Astrocyte of the cerebellum (primary cell): ENCODE results near the gene RFX1.
"Not testable (repeated sequence)": the region's sequence is repeated elsewhere in the genome, so short reads cannot be mapped to it uniquely, and the experiment has no call there.

Source experiments
- DNase-seq: peaks from one replicate; pipeline ENCODE4 v3.0.0-alpha.2; 2011; ENCODE audit warnings: low read depth
- H3K4me3 ChIP-seq: 2 replicates; pipeline ENCODE4 v1.5.1; 2011; ENCODE audit warnings: mild to moderate bottlenecking, low read depth, low read length, moderate library complexity
- in situ Hi-C: cut with HindIII; loops from 2 replicates; pipeline ENCODE4 v1.10.0; 2017; ENCODE audit warnings: low sequenced_read_pairs
- TF ChIP-seq, protein P1 (sequence below): IDR thresholded peaks from 2 replicates; pipeline ENCODE4 v1.5.1; 2012; ENCODE audit warnings: low read length, low read depth, moderate library complexity, mild to moderate bottlenecking; ENCODE audit errors: missing control alignments

Gene RFX1

DNA sequence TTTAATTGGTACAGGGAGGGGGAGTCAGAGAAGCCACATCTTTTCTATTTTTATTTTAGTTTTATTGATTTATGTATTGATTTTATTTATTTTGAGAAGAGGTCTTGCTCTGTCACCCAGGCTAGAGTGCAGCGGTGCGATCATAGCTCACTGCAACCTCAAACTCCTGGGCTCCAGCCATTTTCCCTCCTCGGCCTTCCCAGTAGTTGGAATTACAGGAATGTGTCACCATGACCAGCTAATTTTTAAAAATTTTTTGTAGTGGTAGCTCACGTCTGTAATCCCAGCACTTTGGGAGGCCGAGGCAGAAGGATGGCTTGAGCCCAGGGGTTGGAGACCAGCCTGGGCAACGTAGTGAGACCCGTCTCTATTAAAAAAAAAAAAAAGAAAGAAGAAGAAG, 29.6 kb upstream of the RFX1 start:
- in situ Hi-C loops, result no loop called here
- no peak overlapping the region for H3K4me3 ChIP-seq
- TF ChIP-seq, protein P1, sequence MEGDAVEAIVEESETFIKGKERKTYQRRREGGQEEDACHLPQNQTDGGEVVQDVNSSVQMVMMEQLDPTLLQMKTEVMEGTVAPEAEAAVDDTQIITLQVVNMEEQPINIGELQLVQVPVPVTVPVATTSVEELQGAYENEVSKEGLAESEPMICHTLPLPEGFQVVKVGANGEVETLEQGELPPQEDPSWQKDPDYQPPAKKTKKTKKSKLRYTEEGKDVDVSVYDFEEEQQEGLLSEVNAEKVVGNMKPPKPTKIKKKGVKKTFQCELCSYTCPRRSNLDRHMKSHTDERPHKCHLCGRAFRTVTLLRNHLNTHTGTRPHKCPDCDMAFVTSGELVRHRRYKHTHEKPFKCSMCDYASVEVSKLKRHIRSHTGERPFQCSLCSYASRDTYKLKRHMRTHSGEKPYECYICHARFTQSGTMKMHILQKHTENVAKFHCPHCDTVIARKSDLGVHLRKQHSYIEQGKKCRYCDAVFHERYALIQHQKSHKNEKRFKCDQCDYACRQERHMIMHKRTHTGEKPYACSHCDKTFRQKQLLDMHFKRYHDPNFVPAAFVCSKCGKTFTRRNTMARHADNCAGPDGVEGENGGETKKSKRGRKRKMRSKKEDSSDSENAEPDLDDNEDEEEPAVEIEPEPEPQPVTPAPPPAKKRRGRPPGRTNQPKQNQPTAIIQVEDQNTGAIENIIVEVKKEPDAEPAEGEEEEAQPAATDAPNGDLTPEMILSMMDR, result no peak
- DNase-seq, result peak; percentile 43

DNA sequence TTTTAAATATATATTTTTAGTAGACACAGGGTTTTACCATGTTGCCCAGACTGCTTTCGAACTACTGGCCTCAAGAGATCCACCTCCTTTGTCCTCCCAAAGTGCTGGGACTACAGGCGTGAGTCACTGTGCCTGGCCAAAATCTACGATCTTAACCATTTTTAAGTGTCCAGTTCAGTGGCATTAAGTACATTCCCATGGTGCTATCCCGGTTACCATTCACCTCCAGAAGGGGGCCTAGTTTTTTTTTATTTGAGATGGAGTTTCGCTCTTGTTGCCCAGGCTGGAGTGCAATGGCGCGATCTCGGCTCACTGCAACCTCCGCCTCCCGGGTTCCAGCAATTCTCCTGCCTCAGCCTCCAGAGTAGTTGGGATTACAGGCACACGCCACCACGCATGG, 29.0 kb upstream of the RFX1 start:
- DNase-seq, H3K4me3 ChIP-seq, in situ Hi-C loops: not testable (repeated sequence)

DNA sequence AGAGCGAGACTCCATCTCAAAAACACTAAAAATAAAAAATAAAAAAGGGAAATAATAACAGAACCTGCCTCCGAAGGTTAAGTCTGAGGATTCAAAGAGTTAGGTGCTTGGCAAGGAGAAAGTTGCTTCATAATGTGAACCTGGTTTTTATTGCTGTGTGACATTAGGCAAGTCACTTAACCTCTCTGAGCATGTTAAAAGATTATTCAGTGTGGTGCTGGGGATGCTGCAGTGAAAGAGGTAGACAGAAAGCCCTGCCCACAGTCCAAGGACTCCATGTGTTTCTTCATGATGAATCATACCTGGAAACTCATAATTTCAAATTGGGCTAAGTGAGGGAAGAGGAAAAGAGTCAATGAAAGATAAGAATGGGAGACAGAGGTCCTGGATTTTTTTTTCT, 27.8 kb upstream of the RFX1 start:
- no peak for DNase-seq
- no peak overlapping the region for H3K4me3 ChIP-seq
- in situ Hi-C loops, result no loop called here
- TF ChIP-seq, protein P1, result no peak

DNA sequence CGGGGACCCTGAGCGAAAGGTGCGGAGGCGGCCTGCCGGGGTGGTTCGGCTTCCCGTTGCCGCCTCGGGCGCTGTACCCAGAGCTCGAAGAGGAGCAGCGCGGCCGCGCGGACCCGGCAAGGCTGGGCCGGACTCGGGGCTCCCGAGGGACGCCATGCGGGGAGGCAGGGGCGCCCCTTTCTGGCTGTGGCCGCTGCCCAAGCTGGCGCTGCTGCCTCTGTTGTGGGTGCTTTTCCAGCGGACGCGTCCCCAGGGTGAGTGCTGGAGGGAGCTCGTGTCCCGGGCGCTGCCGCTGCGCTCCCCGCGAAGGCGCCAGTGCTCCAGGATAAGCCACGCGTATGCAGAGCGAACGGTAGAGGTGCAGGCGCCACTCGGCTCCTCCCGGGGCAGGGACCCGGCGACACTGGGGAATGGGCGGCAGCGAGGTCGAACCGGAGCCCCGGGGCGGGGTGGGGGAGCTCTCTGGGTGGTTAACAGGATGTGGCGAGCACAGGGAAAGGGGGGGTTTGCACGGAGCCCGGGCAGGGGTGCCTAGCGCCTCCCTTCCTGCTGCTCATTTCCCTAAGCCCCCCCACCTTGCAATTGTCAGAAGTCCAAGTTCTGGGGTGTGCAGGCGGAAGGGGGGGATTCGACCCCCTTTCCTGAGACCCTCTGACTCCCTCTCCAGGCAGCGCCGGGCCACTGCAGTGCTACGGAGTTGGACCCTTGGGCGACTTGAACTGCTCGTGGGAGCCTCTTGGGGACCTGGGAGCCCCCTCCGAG, 25.8 kb upstream of the RFX1 start, which contains the start of gene IL27RA:
TSS of gene IL27RA (plus strand) at position 44 of the 762 bp plus-strand sequence. CDS start at position 155, 111 bp downstream.
- DNase-seq, result no peak
- peak within 1 kb of the TSS; percentile 52 for H3K4me3 ChIP-seq
- TF ChIP-seq, protein P1, result peak; percentile 71

DNA sequence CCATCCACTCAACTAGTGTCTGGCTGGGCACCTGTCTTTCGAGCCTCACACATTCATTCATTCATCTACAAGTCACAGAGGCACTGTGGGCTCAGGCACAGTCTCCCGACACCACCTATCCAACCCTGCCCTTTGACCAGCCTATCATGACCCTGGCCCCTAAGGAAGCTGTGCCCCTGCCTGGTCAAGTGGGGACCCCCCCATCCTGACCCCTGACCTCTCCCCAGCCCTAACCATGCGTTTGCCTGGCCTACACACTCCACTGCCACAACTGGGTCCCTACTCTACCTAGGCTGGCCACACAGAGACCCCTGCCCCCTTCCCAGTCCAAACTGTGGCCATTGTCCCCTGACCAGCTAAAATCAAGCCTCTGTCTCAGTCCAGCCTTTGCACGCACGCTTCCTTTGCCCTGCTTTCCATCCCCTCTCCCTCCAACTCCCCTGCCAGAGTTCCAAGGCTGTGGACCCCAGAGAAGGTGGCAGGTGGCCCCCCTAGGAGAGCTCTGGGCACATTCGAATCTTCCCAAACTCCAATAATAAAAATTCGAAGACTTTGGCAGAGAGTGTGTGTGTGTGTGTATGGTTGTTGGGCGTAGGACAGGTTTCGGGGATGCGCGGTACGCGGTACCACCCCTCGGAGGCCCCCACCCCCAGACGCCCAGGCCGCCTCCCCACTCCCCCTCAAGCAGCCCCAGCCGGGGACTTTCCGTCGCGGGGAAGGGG, 25.0 kb upstream of the RFX1 start:
- no peak for DNase-seq
- peak overlapping the region; percentile 52 for H3K4me3 ChIP-seq
- in situ Hi-C loops, result no loop called here
- TF ChIP-seq, protein P1, result no peak

More for the DNA sequence above, 25.8 kb upstream of the RFX1 start, which contains the start of gene IL27RA:
- in situ Hi-C loops, result no loop called here

DNA sequence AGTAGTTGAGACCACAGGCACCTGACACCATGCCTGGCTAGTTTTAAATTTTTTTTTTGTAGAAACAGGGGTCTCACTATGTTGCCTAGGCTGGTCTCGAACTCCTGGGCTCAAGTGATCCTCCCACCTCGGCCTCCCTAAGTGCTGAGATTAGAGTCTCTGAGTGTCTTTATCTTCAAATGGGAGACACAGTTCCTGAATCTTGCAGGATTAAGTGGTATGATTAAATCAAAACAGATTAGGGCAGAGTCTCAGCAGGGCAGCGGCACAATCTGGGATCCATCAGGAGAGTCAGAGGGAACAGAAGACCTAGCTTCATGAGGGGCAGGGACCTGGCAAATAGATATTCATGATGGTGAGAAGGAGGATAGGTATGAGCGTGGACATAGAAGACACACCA, 22.8 kb upstream of the RFX1 start:
- TF ChIP-seq, protein P1, result no peak
- DNase-seq, result no peak
- no peak overlapping the region for H3K4me3 ChIP-seq
- in situ Hi-C loops, result no loop called here
